ENCODE results near the gene SAMD5.
A peak's percentile ranks its signal among the peaks of the same experiment; 100 is the strongest.

Gene SAMD5

DNA sequence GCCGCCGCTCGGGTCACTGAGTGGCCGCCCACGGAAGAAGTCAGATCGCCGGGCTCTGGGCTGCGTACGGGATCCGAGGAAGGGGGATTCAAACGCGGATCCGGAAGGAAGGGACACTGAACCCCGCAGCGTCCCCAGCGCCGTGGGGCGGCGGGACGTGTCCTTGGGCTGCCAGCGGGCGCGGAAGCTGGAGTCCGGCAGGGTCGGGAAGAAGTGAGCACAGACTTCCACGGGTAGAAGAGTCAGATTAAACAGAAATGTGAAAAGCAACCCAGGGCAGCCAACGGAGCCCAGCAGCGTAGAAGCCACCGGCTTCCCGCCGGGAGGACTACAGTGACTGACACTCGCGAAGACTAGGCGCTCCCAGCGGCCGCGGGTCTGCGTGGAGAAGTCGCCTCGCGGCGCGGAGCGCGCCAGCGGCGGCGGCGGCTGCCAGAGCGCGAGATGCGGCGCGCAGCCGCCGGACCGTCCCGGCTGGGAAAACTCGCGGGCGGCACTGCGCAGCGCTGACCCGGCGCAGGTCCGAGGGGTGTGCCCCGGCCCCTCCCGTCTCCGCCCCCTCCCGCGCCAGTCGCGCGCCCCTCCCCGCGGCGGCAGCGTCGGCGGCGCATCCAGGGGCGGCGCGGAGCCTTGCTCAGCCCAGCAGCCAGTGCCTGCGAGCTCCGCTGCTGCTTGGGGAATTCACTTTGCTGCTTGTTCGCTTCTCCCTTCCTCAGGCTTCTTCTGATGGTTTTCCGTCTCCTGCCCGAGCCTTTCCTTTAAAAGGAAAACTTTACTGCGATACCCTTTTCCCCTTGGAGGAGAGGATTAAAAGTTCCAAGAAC, at the start of gene SAMD5:
SAMD5 (plus strand) TSS at position 649 of the 824 bp plus-strand sequence. CDS start 239 bp downstream, outside the sequence.
- Histone ChIP-seq H3K4me3 (ENCODE audit: low read depth in 1 of 5, low read length in 5 of 5) (peak within 1 kb of the TSS; percentile 69 to 76 (median 72)), H3K9me3 (ENCODE audit: control insufficient read depth in 5 of 5, low read length in 5 of 5) (no peaks in the 10 kb centered on the region), H3K27ac (ENCODE audit: low read depth, low read length) (no peak within 1 kb of the TSS), H3K4me1 (ENCODE audit: control insufficient read depth in 5 of 5, insufficient read depth in 5 of 5, low read length in 5 of 5) (peaks cover 2 to 28% (median 27%) of the 10 kb centered on the region in 5 donors), H3K36me3 (ENCODE audit: control insufficient read depth in 5 of 5, insufficient read depth in 5 of 5, low read length in 5 of 5) (no peaks in the 10 kb centered on the region), H3K27me3 (ENCODE audit: control insufficient read depth in 5 of 5, insufficient read depth in 4 of 5, low read length in 5 of 5) (peaks cover 7 to 26% (median 19%) of the 10 kb centered on the region in 5 donors), H3K9ac (ENCODE audit: low read length in 5 of 5) (peak within 1 kb of the TSS in 2 of 5 donors; percentile 6 to 43)

DNA sequence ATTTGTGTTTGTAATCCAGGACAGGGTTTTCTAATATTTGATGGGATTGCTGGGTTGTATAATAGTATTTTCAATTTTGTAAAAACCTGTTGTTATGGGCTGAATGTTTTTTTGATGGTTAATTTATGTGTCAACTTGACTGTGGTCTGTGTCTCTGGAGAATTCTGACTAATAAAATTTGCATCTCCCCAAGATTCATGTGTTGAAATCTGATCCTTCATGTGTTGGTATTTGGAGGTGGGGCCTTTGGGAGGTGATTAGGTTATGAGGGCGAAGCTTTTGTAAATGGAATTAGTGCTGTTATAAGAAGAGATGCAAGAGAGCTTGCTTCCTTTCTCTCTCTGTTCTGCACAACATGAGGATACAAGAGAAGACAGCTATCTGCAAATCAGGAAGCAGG, 48.7 kb upstream of the SAMD5 start:
- H3K9ac ChIP-seq (ENCODE audit: low read length in 5 of 5): no peak overlapping the region
- H3K36me3 ChIP-seq (ENCODE audit: control insufficient read depth in 5 of 5, insufficient read depth in 5 of 5, low read length in 5 of 5): no peaks in the 10 kb centered on the region
- no peaks in the 10 kb centered on the region for H3K4me1 ChIP-seq (ENCODE audit: control insufficient read depth in 5 of 5, insufficient read depth in 5 of 5, low read length in 5 of 5)
- H3K27ac ChIP-seq (ENCODE audit: low read depth, low read length): no peak overlapping the region
- peaks cover 0 to 1% (median 0%) of the 10 kb centered on the region in 5 donors for H3K9me3 ChIP-seq (ENCODE audit: control insufficient read depth in 5 of 5, low read length in 5 of 5)
- no peak overlapping the region for H3K4me3 ChIP-seq (ENCODE audit: low read depth in 1 of 5, low read length in 5 of 5)
- no peaks in the 10 kb centered on the region for H3K27me3 ChIP-seq (ENCODE audit: control insufficient read depth in 5 of 5, insufficient read depth in 4 of 5, low read length in 5 of 5)

DNA sequence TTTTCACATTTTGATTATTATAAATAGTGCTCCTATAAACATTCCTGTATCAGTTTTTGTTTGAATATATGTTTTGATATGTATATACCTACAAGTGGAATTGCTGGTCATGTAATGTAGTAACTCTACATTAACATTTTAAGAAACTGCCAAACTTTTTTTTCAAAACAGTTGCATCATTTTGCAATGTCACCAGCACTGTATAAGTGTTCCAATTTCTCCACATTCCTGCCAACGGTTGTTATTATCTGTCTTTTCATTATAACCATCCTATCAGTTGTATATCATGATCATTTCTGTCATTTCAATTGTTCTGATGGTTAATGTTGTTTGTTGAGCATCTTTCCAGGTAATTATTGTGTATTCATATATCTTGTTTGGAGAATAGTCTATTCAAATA, 44.8 kb upstream of the SAMD5 start:
- Histone ChIP-seq H3K36me3 (ENCODE audit: control insufficient read depth in 5 of 5, insufficient read depth in 5 of 5, low read length in 5 of 5) (no peaks in the 10 kb centered on the region), H3K27ac (ENCODE audit: low read depth, low read length) (no peak overlapping the region), H3K9me3 (ENCODE audit: control insufficient read depth in 5 of 5, low read length in 5 of 5) (no peaks in the 10 kb centered on the region), H3K4me3 (ENCODE audit: low read depth in 1 of 5, low read length in 5 of 5) (no peak overlapping the region), H3K27me3 (ENCODE audit: control insufficient read depth in 5 of 5, insufficient read depth in 4 of 5, low read length in 5 of 5) (no peaks in the 10 kb centered on the region), H3K9ac (ENCODE audit: low read length in 5 of 5) (no peak overlapping the region), H3K4me1 (ENCODE audit: control insufficient read depth in 5 of 5, insufficient read depth in 5 of 5, low read length in 5 of 5) (no peaks in the 10 kb centered on the region)

DNA sequence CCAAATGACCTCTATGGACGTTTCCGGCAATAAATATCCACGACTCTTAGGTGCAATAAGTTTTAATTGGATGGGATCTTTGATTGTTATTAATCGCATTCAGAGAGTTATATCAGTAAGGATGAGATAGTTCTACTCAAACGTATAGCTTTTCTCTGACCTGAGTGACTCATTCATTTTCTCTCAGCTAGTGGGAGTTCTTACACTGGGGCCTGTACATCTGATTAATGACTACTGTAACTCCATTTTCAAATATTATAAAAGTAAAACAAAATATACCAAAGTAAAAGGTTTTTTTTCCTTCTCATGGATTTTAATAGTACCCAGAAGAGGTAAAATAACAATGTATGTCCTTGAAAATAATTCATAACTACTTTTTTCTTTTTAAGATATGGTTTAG, 41.1 kb upstream of the SAMD5 start:
- H3K4me1 ChIP-seq (ENCODE audit: control insufficient read depth in 5 of 5, insufficient read depth in 5 of 5, low read length in 5 of 5): no peaks in the 10 kb centered on the region
- no peaks in the 10 kb centered on the region for H3K9me3 ChIP-seq (ENCODE audit: control insufficient read depth in 5 of 5, low read length in 5 of 5)

DNA sequence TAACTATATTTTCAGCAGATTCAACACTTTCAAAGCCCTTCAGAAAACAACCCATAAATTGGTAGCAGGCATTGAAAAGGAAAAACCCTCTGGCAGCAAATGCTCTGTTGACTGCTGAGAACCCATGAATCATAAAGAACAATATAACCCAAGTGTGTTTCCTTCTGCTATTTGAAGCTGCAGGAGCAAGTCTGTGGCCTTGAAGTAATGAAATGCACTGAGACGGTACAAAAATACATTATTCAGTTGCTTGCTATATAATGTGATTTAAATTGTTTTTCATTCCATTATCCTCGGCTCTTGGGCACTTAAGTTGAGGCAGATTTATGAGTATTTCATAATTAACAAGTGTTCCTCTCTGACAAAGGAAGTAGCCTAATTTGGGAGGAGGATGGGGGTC, 40.6 kb upstream of the SAMD5 start:
- Histone ChIP-seq H3K27me3 (ENCODE audit: control insufficient read depth in 5 of 5, insufficient read depth in 4 of 5, low read length in 5 of 5) (no peaks in the 10 kb centered on the region), H3K27ac (ENCODE audit: low read depth, low read length) (no peak overlapping the region), H3K4me1 (ENCODE audit: control insufficient read depth in 5 of 5, insufficient read depth in 5 of 5, low read length in 5 of 5) (no peaks in the 10 kb centered on the region), H3K9me3 (ENCODE audit: control insufficient read depth in 5 of 5, low read length in 5 of 5) (no peaks in the 10 kb centered on the region), H3K9ac (ENCODE audit: low read length in 5 of 5) (no peak overlapping the region), H3K36me3 (ENCODE audit: control insufficient read depth in 5 of 5, insufficient read depth in 5 of 5, low read length in 5 of 5) (no peaks in the 10 kb centered on the region), H3K4me3 (ENCODE audit: low read depth in 1 of 5, low read length in 5 of 5) (no peak overlapping the region)

More for the DNA sequence above, 41.1 kb upstream of the SAMD5 start:
- H3K27ac ChIP-seq (ENCODE audit: low read depth, low read length): no peak overlapping the region
- H3K36me3 ChIP-seq (ENCODE audit: control insufficient read depth in 5 of 5, insufficient read depth in 5 of 5, low read length in 5 of 5): no peaks in the 10 kb centered on the region
- no peak overlapping the region for H3K4me3 ChIP-seq (ENCODE audit: low read depth in 1 of 5, low read length in 5 of 5)
- H3K9ac ChIP-seq (ENCODE audit: low read length in 5 of 5): no peak overlapping the region
- no peaks in the 10 kb centered on the region for H3K27me3 ChIP-seq (ENCODE audit: control insufficient read depth in 5 of 5, insufficient read depth in 4 of 5, low read length in 5 of 5)

DNA sequence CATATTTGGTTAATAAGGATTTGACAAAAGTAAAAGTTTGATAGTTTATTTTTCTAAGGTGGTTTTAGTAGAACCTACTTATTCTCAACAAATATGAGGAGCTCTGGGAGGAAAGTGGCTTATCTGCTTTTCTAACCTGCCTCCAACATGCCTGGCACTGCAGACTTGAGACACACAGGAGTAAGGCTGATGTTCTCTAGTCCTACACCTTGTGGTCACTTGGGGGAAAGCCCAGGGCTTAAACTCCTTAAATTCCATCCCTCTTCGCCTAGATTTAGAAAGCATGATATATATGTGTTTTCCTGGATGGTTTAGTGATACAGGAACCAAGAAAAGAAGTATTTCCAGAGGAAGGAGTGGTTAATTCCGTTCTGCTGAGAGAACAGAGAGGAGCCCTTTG, 39.9 kb upstream of the SAMD5 start:
- Histone ChIP-seq H3K9me3 (ENCODE audit: control insufficient read depth in 5 of 5, low read length in 5 of 5) (peaks cover 0 to 6% (median 3%) of the 10 kb centered on the region in 5 donors), H3K4me3 (ENCODE audit: low read depth in 1 of 5, low read length in 5 of 5) (no peak overlapping the region), H3K9ac (ENCODE audit: low read length in 5 of 5) (no peak overlapping the region), H3K36me3 (ENCODE audit: control insufficient read depth in 5 of 5, insufficient read depth in 5 of 5, low read length in 5 of 5) (no peaks in the 10 kb centered on the region), H3K27ac (ENCODE audit: low read depth, low read length) (no peak overlapping the region), H3K4me1 (ENCODE audit: control insufficient read depth in 5 of 5, insufficient read depth in 5 of 5, low read length in 5 of 5) (no peaks in the 10 kb centered on the region), H3K27me3 (ENCODE audit: control insufficient read depth in 5 of 5, insufficient read depth in 4 of 5, low read length in 5 of 5) (no peaks in the 10 kb centered on the region)

DNA sequence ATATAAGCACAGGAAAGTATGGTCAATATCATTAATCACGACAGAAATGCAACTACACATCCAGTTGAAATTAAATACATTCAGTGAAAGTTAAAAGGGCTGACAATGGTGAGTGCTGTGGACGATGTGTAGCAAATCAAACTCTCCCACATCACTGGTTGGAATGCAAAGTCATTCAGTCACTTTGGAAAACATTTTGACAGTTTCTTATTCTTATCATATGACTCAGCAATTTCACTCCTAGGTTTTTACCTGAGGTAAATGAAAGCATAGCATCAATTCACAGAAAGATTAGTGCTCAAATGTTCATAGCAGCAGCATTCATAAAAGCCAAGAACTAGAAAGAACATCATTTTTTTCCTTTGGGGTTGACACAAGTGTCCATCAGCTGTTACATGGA, 28.6 kb upstream of the SAMD5 start:
- no peaks in the 10 kb centered on the region for H3K27me3 ChIP-seq (ENCODE audit: control insufficient read depth in 5 of 5, insufficient read depth in 4 of 5, low read length in 5 of 5)
- H3K4me1 ChIP-seq (ENCODE audit: control insufficient read depth in 5 of 5, insufficient read depth in 5 of 5, low read length in 5 of 5): no peaks in the 10 kb centered on the region
- H3K9me3 ChIP-seq (ENCODE audit: control insufficient read depth in 5 of 5, low read length in 5 of 5): peaks cover 0 to 3% (median 0%) of the 10 kb centered on the region in 5 donors
- H3K27ac ChIP-seq (ENCODE audit: low read depth, low read length): no peak overlapping the region
- no peaks in the 10 kb centered on the region for H3K36me3 ChIP-seq (ENCODE audit: control insufficient read depth in 5 of 5, insufficient read depth in 5 of 5, low read length in 5 of 5)
- no peak overlapping the region for H3K4me3 ChIP-seq (ENCODE audit: low read depth in 1 of 5, low read length in 5 of 5)
- H3K9ac ChIP-seq (ENCODE audit: low read length in 5 of 5): no peak overlapping the region

DNA sequence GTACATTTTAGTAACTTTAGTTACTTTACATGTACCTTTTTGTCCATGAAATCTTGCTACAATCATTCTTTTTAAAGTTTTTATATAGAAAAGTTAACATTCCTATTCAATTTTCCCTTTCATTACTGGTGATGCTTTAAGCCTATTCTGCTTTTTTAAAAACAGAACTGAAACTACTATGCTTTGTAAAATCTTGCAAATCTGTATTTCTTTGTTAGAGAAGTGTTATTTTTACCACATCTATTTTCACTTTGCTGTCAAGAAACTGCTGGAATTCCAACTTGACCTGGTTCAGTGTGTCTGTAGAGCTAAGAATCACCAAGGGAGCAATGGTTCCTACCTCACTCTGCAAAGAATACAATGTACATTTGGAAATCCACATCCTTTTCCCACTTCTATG, 21.8 kb upstream of the SAMD5 start:
- Histone ChIP-seq H3K36me3 (ENCODE audit: control insufficient read depth in 5 of 5, insufficient read depth in 5 of 5, low read length in 5 of 5) (no peaks in the 10 kb centered on the region), H3K27me3 (ENCODE audit: control insufficient read depth in 5 of 5, insufficient read depth in 4 of 5, low read length in 5 of 5) (no peaks in the 10 kb centered on the region), H3K27ac (ENCODE audit: low read depth, low read length) (no peak overlapping the region), H3K4me3 (ENCODE audit: low read depth in 1 of 5, low read length in 5 of 5) (no peak overlapping the region), H3K9me3 (ENCODE audit: control insufficient read depth in 5 of 5, low read length in 5 of 5) (peaks cover 0 to under 1% (median 0%) of the 10 kb centered on the region in 5 donors), H3K4me1 (ENCODE audit: control insufficient read depth in 5 of 5, insufficient read depth in 5 of 5, low read length in 5 of 5) (no peaks in the 10 kb centered on the region), H3K9ac (ENCODE audit: low read length in 5 of 5) (no peak overlapping the region)

DNA sequence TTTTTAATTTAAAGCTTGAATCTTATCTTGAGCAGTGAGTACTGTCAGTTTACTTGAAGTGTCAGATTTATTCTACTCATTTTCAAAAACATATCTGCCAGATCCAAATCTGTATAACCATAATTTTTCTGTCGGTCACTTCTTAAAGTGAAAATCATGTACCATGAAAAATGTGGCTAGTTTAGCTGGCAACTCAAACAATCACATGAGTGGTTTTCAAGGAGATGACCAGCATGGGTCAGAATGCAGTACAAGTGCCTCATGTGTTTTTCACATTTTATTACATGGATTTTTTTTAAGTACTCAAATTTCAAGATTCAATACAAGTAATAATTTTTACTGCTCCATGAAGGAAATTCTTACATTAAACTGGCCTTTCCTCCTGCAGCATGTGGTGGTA, 11.0 kb upstream of the SAMD5 start:
- H3K27ac ChIP-seq (ENCODE audit: low read depth, low read length): no peak overlapping the region
- peaks cover 0 to 5% (median 2%) of the 10 kb centered on the region in 5 donors for H3K27me3 ChIP-seq (ENCODE audit: control insufficient read depth in 5 of 5, insufficient read depth in 4 of 5, low read length in 5 of 5)
- H3K36me3 ChIP-seq (ENCODE audit: control insufficient read depth in 5 of 5, insufficient read depth in 5 of 5, low read length in 5 of 5): no peaks in the 10 kb centered on the region
- H3K9me3 ChIP-seq (ENCODE audit: control insufficient read depth in 5 of 5, low read length in 5 of 5): peaks cover 0 to 5% (median 0%) of the 10 kb centered on the region in 5 donors
- H3K4me3 ChIP-seq (ENCODE audit: low read depth in 1 of 5, low read length in 5 of 5): no peak overlapping the region
- no peaks in the 10 kb centered on the region for H3K4me1 ChIP-seq (ENCODE audit: control insufficient read depth in 5 of 5, insufficient read depth in 5 of 5, low read length in 5 of 5)
- no peak overlapping the region for H3K9ac ChIP-seq (ENCODE audit: low read length in 5 of 5)

DNA sequence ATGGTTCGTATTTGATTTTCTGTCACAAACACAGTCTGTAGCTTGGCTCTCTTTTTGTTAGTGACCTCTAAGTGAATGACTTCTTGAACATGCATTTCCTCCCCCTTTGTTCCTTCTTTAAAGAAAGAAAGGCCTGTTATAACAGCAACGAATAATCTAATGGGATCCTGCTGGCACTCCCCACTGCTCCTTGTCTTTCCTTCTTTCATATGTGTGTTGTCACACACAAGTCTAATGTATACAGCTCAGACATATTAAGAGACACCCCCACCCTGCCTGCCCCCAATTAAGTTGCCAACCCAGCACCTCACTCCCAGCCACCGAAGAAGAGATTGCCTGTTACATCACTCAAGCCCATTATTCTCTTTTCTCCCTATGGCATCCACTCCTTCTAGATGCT, 4.9 kb upstream of the SAMD5 start:
- Histone ChIP-seq H3K36me3 (ENCODE audit: control insufficient read depth in 5 of 5, insufficient read depth in 5 of 5, low read length in 5 of 5) (no peaks in the 10 kb centered on the region), H3K4me1 (ENCODE audit: control insufficient read depth in 5 of 5, insufficient read depth in 5 of 5, low read length in 5 of 5) (peaks cover 2 to 19% (median 19%) of the 10 kb centered on the region in 5 donors), H3K4me3 (ENCODE audit: low read depth in 1 of 5, low read length in 5 of 5) (no peak overlapping the region), H3K27me3 (ENCODE audit: control insufficient read depth in 5 of 5, insufficient read depth in 4 of 5, low read length in 5 of 5) (peaks cover 8 to 18% (median 15%) of the 10 kb centered on the region in 5 donors), H3K9me3 (ENCODE audit: control insufficient read depth in 5 of 5, low read length in 5 of 5) (no peaks in the 10 kb centered on the region), H3K27ac (ENCODE audit: low read depth, low read length) (no peak overlapping the region), H3K9ac (ENCODE audit: low read length in 5 of 5) (no peak overlapping the region)

Measured in subcutaneous abdominal adipose tissue (tissue), 5 donors.